GM12864 (cell line): ENCODE results near the gene TPP2.

Source experiments
- DNase-seq: peaks from one replicate; pipeline ENCODE4 v3.0.0-alpha.2; 2011; ENCODE audit warnings: low read depth
- H3K4me3 ChIP-seq: 2 replicates; pipeline ENCODE4 v1.5.1; 2011; ENCODE audit warnings: mild to moderate bottlenecking, low read depth, low read length, control low read depth
- TF ChIP-seq, protein P1 (sequence below): IDR thresholded peaks from 2 replicates; pipeline ENCODE4 v1.5.1; 2011; ENCODE audit warnings: low read depth, mild to moderate bottlenecking, moderate library complexity, low read length, control low read depth, inconsistent platforms; ENCODE audit errors: missing control alignments

The TPP2 gene

DNA sequence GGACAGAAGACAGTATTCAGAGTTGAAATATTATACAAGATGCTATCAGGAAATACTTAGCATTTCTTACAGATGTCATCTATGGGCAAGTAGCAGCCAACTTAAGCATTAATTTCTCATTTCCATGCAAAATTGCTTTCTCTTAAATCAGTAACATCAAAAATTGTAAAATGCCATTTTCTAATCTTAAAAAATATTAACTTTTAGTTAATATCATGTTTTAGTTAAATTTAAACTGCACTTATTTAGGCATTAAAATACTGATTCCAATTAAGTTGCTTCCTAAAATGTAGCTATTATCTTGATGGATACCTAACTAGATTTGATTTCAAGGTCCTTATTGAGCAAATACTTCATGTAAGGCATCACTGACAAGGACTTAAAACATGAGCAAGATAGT lies 70.2 kb downstream of the TPP2 start:
- no peak overlapping the region for H3K4me3 ChIP-seq
- DNase-seq = no peak
- TF ChIP-seq, protein P1, sequence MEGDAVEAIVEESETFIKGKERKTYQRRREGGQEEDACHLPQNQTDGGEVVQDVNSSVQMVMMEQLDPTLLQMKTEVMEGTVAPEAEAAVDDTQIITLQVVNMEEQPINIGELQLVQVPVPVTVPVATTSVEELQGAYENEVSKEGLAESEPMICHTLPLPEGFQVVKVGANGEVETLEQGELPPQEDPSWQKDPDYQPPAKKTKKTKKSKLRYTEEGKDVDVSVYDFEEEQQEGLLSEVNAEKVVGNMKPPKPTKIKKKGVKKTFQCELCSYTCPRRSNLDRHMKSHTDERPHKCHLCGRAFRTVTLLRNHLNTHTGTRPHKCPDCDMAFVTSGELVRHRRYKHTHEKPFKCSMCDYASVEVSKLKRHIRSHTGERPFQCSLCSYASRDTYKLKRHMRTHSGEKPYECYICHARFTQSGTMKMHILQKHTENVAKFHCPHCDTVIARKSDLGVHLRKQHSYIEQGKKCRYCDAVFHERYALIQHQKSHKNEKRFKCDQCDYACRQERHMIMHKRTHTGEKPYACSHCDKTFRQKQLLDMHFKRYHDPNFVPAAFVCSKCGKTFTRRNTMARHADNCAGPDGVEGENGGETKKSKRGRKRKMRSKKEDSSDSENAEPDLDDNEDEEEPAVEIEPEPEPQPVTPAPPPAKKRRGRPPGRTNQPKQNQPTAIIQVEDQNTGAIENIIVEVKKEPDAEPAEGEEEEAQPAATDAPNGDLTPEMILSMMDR = no peak

- TF ChIP-seq, protein P1 = no peak
- no peak for DNase-seq
- no peak overlapping the region for H3K4me3 ChIP-seq
Measured at GRCh38 chr13:102667911-102668310, 71.1 kb downstream of the TPP2 start.

DNA sequence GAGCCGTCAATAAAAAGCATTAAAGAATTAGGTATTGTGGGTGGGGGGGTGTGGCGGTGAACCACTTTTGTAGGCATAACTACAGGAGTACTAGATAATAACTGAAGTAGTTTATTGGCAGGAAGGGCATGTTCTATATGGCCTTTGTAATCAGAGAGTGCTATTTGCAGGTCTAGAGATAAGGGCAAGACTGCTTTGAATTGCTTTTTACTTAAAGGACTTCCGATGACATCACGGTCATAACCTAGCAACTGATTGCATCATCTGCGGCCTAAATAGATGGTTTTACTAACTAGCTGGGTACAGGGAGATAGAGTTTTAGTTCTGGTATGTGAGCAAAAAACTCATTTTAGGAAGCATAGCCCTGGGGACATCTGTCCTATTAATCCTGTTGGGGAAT lies 73.3 kb downstream of the TPP2 start:
- TF ChIP-seq, protein P1 = no peak
- DNase-seq = no peak
- H3K4me3 ChIP-seq = no peak overlapping the region

GRCh38 chr13:102675115-102675514 lies 78.3 kb downstream of the TPP2 start:
- H3K4me3 ChIP-seq = no peak overlapping the region
- TF ChIP-seq, protein P1 = no peak
- no peak for DNase-seq

DNA sequence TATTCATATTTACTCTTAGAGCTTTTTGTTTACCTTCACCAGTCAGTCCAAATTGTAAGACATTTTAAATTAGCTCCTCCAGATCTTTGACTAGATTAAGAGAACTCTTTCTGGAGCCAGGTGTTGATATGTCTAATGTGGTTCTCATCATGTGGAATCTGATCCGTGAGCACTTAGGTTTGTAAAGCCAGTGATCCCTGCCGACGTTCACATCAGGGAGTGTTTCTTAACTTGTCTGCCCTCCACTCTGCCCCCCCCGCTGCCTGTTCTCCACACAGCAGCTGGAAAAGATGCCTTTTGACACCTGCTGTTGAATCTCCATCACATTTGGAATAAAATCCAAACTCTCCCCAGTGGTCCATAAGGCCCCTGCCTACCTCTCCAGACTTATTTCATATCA lies 80.3 kb downstream of the TPP2 start:
- no peak for DNase-seq
- TF ChIP-seq, protein P1 = no peak
- H3K4me3 ChIP-seq = no peak overlapping the region

DNA sequence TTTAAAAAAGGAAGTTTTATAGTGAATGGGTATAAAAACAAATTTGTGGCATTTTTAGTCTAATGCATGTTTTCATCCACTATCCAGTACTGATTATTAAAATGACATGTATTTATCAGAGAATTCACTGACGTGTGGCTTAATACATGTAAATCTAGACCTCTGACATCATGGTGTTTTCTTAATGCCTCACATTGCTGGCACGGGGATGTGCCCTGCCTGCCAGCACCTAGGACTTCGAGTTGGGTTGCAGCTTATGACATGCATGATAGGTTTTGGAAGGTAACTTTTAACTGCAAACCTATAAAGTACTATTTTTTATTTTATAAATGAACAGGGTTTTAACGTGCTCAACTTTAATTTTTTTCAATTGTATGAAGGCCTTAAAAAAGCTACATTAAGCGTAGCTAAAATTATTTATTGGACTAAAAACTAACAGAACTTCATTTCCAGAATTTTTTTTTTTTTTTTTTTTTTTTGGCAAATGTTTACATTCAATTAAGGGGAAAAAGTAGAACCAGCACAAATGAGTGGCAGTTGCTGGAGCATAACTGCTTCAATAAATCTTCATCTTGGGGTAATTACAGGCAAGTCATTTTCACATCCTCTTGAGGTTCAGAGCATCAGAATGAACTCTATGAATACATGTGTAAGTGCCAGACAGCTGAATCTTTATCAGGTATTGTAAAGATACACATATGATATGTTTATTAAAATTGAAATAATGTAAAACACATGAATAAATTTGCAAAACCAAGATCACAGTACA lies 81.7 kb downstream of the TPP2 start:
- no peak overlapping the region for H3K4me3 ChIP-seq
- TF ChIP-seq, protein P1 = no peak
- DNase-seq = no peak
